Astrocyte (in vitro differentiated cells and primary cell): ENCODE results near the gene NDUFS8. TPM values are rescaled to one million over a fixed set of nuclear protein-coding genes. Genes with fewer than 3 reads are reported as not detected.

Experiments
- DNase-seq: peaks from one replicate; pipeline ENCODE4 v3.0.0-alpha.2; 2010; ENCODE audit warnings: low read depth
- FAIRE-seq: peaks from 2 replicates; lab custom pipeline; 2011; peaks lifted over from hg19 to GRCh38; lab: Jason Lieb, UNC
- H2AFZ ChIP-seq: 2 replicates; pipeline ENCODE4 v1.6.0; 2012; ENCODE audit warnings: low read depth, low read length, inconsistent platforms
- H3K27ac ChIP-seq: 2 replicates; pipeline ENCODE4 v1.5.1; 2011; ENCODE audit warnings: low read depth, low read length, inconsistent platforms
- H3K27me3 ChIP-seq: 2 replicates; pipeline ENCODE4 v1.6.0; 2011; ENCODE audit warnings: low read length, inconsistent platforms; ENCODE audit not compliant: insufficient read depth
- H3K36me3 ChIP-seq: 2 replicates; pipeline ENCODE4 v1.5.1; 2011; ENCODE audit warnings: low read length, inconsistent platforms; ENCODE audit not compliant: insufficient read depth
- H3K4me1 ChIP-seq: 2 replicates; pipeline ENCODE4 v1.5.1; 2011; ENCODE audit warnings: low read length, inconsistent platforms; ENCODE audit not compliant: insufficient read depth
- H3K4me2 ChIP-seq: 2 replicates; pipeline ENCODE4 v1.6.0; 2012; ENCODE audit warnings: low read length, inconsistent platforms
- H3K4me3 ChIP-seq: 2 replicates; pipeline ENCODE4 v1.5.1; 2011; ENCODE audit warnings: low read depth, mild to moderate bottlenecking, low read length, inconsistent platforms; ENCODE audit not compliant: insufficient read depth
- H3K79me2 ChIP-seq: 2 replicates; pipeline ENCODE4 v1.6.0; 2012; ENCODE audit warnings: mild to moderate bottlenecking, low read length, inconsistent platforms; ENCODE audit not compliant: insufficient read depth
- H3K9ac ChIP-seq: 2 replicates; pipeline ENCODE4 v1.6.0; 2012; ENCODE audit warnings: mild to moderate bottlenecking, low read length, inconsistent platforms
- H3K9me3 ChIP-seq: 2 replicates; pipeline ENCODE4 v1.5.1; 2012; ENCODE audit warnings: low read depth, mild to moderate bottlenecking, low read length, inconsistent platforms; ENCODE audit not compliant: insufficient read depth
- H4K20me1 ChIP-seq: 2 replicates; pipeline ENCODE4 v1.6.0; 2012; ENCODE audit warnings: low read length, inconsistent platforms; ENCODE audit not compliant: insufficient read depth
- H3K27ac Mint-ChIP-seq: one replicate; pipeline ENCODE4 v1.8.0; 2021; ENCODE audit warnings: mild to moderate bottlenecking, mixed read lengths; ENCODE audit not compliant: unreplicated experiment
- H3K27me3 Mint-ChIP-seq: one replicate; pipeline ENCODE4 v1.8.0; 2021; ENCODE audit warnings: low read depth, mixed read lengths; ENCODE audit not compliant: unreplicated experiment
- H3K36me3 Mint-ChIP-seq: one replicate; pipeline ENCODE4 v1.8.0; 2021; ENCODE audit warnings: low read depth, mixed read lengths; ENCODE audit not compliant: unreplicated experiment
- H3K4me1 Mint-ChIP-seq: one replicate; pipeline ENCODE4 v1.8.0; 2021; ENCODE audit warnings: low read depth, mixed read lengths; ENCODE audit not compliant: unreplicated experiment
- H3K4me3 Mint-ChIP-seq: one replicate; pipeline ENCODE4 v1.8.0; 2021; ENCODE audit warnings: mild to moderate bottlenecking, moderate library complexity, mixed read lengths; ENCODE audit not compliant: unreplicated experiment
- H3K9me3 Mint-ChIP-seq: one replicate; pipeline ENCODE4 v1.8.0; 2021; ENCODE audit warnings: mild to moderate bottlenecking, mixed read lengths; ENCODE audit not compliant: unreplicated experiment
- EZH2 ChIP-seq: IDR thresholded peaks from 2 replicates; pipeline ENCODE4 v1.6.1; 2012; ENCODE audit warnings: mild to moderate bottlenecking, low read length, inconsistent platforms; ENCODE audit not compliant: insufficient read depth
- total RNA-seq: library from RNA; stranded (reverse); gene quantifications from 2 replicates; pipeline ENCODE4 v1.2.1, GENCODE V29; 2021
- TF ChIP-seq, protein P1 (sequence below): IDR thresholded peaks from 2 replicates; pipeline ENCODE4 v1.5.1; 2011; ENCODE audit warnings: low read depth, mild to moderate bottlenecking, inconsistent platforms, low read length, moderate library complexity; ENCODE audit not compliant: insufficient read depth

The NDUFS8 gene
- total RNA-seq, 1 donor from 2014 or later, result 159 TPM

GRCh38 chr11:68012044-68012842, 18.2 kb upstream of the NDUFS8 start:
- peaks cover 1% of the 10 kb centered on the region for H3K27me3 Mint-ChIP-seq
- Histone ChIP-seq H3K27ac (peak overlapping the region; percentile 96), H3K4me2 (peak overlapping the region; percentile 88), H2AFZ (peak overlapping the region; percentile 28), H3K9me3 (no peaks in the 10 kb centered on the region), H3K27me3 (no peaks in the 10 kb centered on the region), H3K79me2 (peaks cover 16% of the 10 kb centered on the region), H4K20me1 (no peaks in the 10 kb centered on the region), H3K4me1 (peaks cover 58% of the 10 kb centered on the region), H3K36me3 (no peaks in the 10 kb centered on the region), H3K9ac (peak overlapping the region; percentile 78), H3K4me3 (no peak overlapping the region)
- peak overlapping the region; percentile 94 for H3K27ac Mint-ChIP-seq
- peaks cover 21% of the 10 kb centered on the region for H3K4me1 Mint-ChIP-seq
- no peak for FAIRE-seq
- no peak overlapping the region for H3K4me3 Mint-ChIP-seq
- no peaks in the 10 kb centered on the region for H3K9me3 Mint-ChIP-seq
- no peak for TF ChIP-seq EZH2
- TF ChIP-seq, protein P1, sequence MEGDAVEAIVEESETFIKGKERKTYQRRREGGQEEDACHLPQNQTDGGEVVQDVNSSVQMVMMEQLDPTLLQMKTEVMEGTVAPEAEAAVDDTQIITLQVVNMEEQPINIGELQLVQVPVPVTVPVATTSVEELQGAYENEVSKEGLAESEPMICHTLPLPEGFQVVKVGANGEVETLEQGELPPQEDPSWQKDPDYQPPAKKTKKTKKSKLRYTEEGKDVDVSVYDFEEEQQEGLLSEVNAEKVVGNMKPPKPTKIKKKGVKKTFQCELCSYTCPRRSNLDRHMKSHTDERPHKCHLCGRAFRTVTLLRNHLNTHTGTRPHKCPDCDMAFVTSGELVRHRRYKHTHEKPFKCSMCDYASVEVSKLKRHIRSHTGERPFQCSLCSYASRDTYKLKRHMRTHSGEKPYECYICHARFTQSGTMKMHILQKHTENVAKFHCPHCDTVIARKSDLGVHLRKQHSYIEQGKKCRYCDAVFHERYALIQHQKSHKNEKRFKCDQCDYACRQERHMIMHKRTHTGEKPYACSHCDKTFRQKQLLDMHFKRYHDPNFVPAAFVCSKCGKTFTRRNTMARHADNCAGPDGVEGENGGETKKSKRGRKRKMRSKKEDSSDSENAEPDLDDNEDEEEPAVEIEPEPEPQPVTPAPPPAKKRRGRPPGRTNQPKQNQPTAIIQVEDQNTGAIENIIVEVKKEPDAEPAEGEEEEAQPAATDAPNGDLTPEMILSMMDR, result no peak
- DNase-seq, result no peak
- H3K36me3 Mint-ChIP-seq, result peaks cover 2% of the 10 kb centered on the region

GRCh38 chr11:68012843-68013610, 17.5 kb upstream of the NDUFS8 start:
- Mint-ChIP-seq H3K27me3 (peaks cover 2% of the 10 kb centered on the region), H3K27ac (peak overlapping the region; percentile 94), H3K4me3 (no peak overlapping the region), H3K9me3 (no peaks in the 10 kb centered on the region), H3K4me1 (peaks cover 21% of the 10 kb centered on the region), H3K36me3 (peaks cover 2% of the 10 kb centered on the region)
- H4K20me1 ChIP-seq, result no peaks in the 10 kb centered on the region
- H3K27me3 ChIP-seq, result no peaks in the 10 kb centered on the region
- TF ChIP-seq, protein P1, result no peak
- no peak for TF ChIP-seq EZH2
- H3K27ac ChIP-seq, result peak overlapping the region; percentile 96
- peaks cover 16% of the 10 kb centered on the region for H3K79me2 ChIP-seq
- H3K4me3 ChIP-seq, result peak overlapping the region; percentile 18
- H2AFZ ChIP-seq, result peak overlapping the region; percentile 28
- FAIRE-seq, result peak; percentile 93
- H3K9me3 ChIP-seq, result no peaks in the 10 kb centered on the region
- DNase-seq, result peak; percentile 96
- H3K36me3 ChIP-seq, result no peaks in the 10 kb centered on the region
- H3K4me2 ChIP-seq, result peak overlapping the region; percentile 70
- H3K9ac ChIP-seq, result peak overlapping the region; percentile 78
- H3K4me1 ChIP-seq, result peaks cover 58% of the 10 kb centered on the region
